GM04503 (cell line): Measurements from ENCODE around the gene CISD2.
"Not testable (repeated sequence)": the region's sequence is repeated elsewhere in the genome, so short reads cannot be mapped to it uniquely, and the experiment has no call there.

ENCODE experiments used
- DNase-seq: peaks from one replicate; pipeline ENCODE4 v3.0.0-alpha.2; 2012; ENCODE audit warnings: low read depth

Gene CISD2

GRCh38 chr4:102868781-102869568 lies at the start of gene CISD2:
TSS of gene CISD2 (plus strand) at chr4:102868992. CDS start at chr4:102869085, 93 bp downstream.
- DNase-seq: peak; percentile 56

GRCh38 chr4:102819100-102819499 lies 49.7 kb upstream of the CISD2 start:
- DNase-seq: not testable (repeated sequence)

GRCh38 chr4:102819588-102820365 lies 49.0 kb upstream of the CISD2 start:
- no peak for DNase-seq

- no peak for DNase-seq
Measured at GRCh38 chr4:102823464-102823863, 45.3 kb upstream of the CISD2 start.

- DNase-seq: no peak
Measured at GRCh38 chr4:102823897-102824296, 44.9 kb upstream of the CISD2 start.

GRCh38 chr4:102824398-102824797 lies 44.4 kb upstream of the CISD2 start:
- no peak for DNase-seq

GRCh38 chr4:102825261-102826091 lies 43.3 kb upstream of the CISD2 start:
- DNase-seq: peak; percentile 50

GRCh38 chr4:102826105-102826889 lies 42.5 kb upstream of the CISD2 start:
- DNase-seq: no peak

- peak; percentile 60 for DNase-seq
Measured at GRCh38 chr4:102826890-102827673, 41.7 kb upstream of the CISD2 start, which contains the start of gene UBE2D3. TSS of gene UBE2D3 (minus strand) at chr4:102827551. CDS start at chr4:102826508, 1,043 bp downstream.

- peak; percentile 99 for DNase-seq
Measured at GRCh38 chr4:102827674-102828496, 40.9 kb upstream of the CISD2 start.

GRCh38 chr4:102828497-102828808 lies 40.3 kb upstream of the CISD2 start:
- DNase-seq: no peak

- DNase-seq: no peak
Measured at GRCh38 chr4:102829803-102830202, 39.0 kb upstream of the CISD2 start.

- DNase-seq: no peak
Measured at GRCh38 chr4:102832105-102832504, 36.7 kb upstream of the CISD2 start.

- DNase-seq: no peak
Measured at GRCh38 chr4:102832667-102833066, 36.1 kb upstream of the CISD2 start.

- DNase-seq: no peak
Measured at GRCh38 chr4:102836596-102836995, 32.2 kb upstream of the CISD2 start.

- no peak for DNase-seq
Measured at GRCh38 chr4:102842367-102842766, 26.4 kb upstream of the CISD2 start.

GRCh38 chr4:102843273-102843672 lies 25.5 kb upstream of the CISD2 start:
- DNase-seq: no peak

GRCh38 chr4:102843938-102844337 lies 24.9 kb upstream of the CISD2 start:
- no peak for DNase-seq

GRCh38 chr4:102847687-102848086 lies 21.1 kb upstream of the CISD2 start:
- no peak for DNase-seq

GRCh38 chr4:102849579-102850104 lies 19.1 kb upstream of the CISD2 start:
- no peak for DNase-seq
